ENCODE measurements around the gene PCDH12.

Gene PCDH12

DNA sequence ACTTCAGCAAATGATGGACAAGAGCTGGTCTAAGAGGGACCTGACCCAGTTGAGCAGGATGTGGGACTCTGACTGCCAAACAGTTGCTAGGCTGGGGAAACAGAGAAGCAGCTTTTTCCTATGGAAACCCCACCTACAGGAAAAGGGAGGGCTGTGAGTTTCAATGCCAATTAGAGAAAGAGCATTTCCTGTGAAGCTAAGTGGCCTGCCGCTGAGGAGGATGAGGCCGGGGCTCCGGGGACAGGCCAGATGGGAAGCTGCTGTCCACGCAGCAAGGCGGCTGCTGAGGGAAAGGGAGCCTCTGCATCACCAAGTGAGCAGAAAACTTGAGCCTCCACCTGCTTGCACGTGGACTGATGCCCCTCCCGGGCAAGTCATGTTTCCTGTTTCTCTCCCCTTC lies at the start of gene PCDH12:
Gene PCDH12 (minus strand): TSS at position 90 of the 400 bp plus-strand sequence. CDS start 351 bp downstream, outside the sequence.
- DNase-seq (ENCODE audit: insufficient read length, low spot score) (no peak), FAIRE-seq (no peak)
- TF ChIP-seq, protein P1, sequence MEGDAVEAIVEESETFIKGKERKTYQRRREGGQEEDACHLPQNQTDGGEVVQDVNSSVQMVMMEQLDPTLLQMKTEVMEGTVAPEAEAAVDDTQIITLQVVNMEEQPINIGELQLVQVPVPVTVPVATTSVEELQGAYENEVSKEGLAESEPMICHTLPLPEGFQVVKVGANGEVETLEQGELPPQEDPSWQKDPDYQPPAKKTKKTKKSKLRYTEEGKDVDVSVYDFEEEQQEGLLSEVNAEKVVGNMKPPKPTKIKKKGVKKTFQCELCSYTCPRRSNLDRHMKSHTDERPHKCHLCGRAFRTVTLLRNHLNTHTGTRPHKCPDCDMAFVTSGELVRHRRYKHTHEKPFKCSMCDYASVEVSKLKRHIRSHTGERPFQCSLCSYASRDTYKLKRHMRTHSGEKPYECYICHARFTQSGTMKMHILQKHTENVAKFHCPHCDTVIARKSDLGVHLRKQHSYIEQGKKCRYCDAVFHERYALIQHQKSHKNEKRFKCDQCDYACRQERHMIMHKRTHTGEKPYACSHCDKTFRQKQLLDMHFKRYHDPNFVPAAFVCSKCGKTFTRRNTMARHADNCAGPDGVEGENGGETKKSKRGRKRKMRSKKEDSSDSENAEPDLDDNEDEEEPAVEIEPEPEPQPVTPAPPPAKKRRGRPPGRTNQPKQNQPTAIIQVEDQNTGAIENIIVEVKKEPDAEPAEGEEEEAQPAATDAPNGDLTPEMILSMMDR (IDR thresholded peaks at IDR 0.05; ENCODE audit: insufficient read depth, missing control alignments): no peak

DNA sequence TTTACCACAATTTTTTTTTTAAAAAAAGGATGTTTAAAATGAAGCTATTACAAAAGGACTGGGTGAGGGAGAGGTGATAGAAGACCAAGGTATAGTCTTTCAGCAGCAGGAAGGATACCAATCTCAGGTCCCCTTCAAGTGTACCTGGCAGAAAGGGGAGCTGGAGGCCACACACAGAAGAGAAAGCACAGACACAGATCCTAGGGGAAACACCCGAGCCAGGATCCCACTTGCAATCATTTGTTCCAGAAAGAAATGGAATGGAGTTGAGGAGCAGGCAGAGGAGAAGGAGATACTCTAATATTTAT lies 49.2 kb upstream of the PCDH12 start:
- DNase-seq (ENCODE audit: insufficient read length, low spot score): no peak
- no peak for FAIRE-seq
- TF ChIP-seq, protein P1 (IDR thresholded peaks at IDR 0.05; ENCODE audit: insufficient read depth, missing control alignments): no peak

DNA sequence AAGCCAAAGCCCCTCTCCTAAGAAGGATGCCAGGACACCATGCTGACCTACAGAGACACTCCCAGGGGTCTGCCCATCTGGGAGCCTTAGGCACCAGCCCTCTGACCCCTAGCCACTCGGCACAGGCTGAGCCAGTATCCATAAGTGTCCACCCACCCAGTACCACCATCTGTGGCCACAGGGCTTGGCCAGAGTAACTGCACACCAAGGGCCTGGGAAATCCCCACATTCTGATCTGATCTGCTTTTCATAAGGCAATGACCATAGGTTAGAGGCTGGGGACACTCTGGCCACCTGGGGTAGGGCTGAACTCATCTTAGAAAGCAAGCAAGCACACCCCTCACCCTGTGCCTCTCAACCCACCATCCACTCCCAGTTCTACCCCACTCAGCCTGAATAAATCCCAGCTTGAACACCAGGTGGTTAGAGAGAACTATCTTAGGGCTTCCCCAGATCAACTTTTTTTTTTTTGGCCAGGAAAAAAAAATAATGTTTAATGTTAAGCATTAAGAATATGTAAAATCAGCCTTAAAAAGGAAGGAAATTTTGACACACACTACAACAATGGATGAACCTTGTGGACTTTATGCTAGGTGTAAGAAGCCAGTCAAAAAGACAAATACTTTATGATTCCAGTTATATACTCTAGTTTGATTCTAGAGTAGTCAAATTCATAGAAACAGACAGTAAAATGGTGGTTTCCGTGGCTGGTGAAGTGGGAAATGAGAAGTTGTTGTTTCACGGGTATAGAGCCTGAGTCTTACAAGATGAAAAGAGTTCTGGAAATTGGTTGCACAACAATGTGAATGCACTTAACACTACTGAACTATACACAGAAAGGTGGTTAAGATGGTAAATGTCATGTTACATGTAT lies 48.6 kb upstream of the PCDH12 start:
- DNase-seq (ENCODE audit: insufficient read length, low spot score): no peak
- TF ChIP-seq, protein P1 (IDR thresholded peaks at IDR 0.05; ENCODE audit: insufficient read depth, missing control alignments): no peak
- no peak for FAIRE-seq

DNA sequence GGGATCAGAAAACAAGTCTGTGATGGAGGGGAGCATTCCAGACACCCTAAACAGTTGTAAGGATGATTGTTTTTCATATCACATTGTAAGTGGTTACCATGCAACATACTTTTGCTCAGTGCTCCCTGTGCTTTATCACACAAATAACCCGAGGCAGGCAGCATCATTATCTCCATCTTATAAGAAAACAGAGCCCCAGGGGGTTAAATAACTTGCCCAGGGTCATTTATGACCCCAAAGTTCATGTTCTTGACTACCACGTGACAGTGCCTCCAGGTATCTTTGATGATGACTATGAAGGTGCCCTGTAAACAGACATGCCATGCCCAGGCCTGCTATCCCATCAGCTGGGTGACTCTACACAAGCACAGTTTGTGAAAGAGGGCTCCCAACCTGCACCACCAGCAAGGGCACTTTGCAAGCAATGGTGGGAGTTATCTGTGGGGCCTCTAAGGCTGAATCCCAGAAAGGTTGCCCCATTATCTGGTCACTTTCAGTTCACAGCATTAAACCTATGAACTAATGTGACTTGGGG lies 45.3 kb upstream of the PCDH12 start:
- no peak for FAIRE-seq
- no peak for DNase-seq (ENCODE audit: insufficient read length, low spot score)

GRCh38 chr5:142000704-142001484 lies 42.9 kb upstream of the PCDH12 start:
- TF ChIP-seq, protein P1 (IDR thresholded peaks at IDR 0.05; ENCODE audit: insufficient read depth, missing control alignments): peak; percentile 17
- FAIRE-seq (no peak), DNase-seq (ENCODE audit: insufficient read length, low spot score) (no peak)

More for the DNA sequence above, 45.3 kb upstream of the PCDH12 start:
- TF ChIP-seq, protein P1 (IDR thresholded peaks at IDR 0.05; ENCODE audit: insufficient read depth, missing control alignments): no peak

DNA sequence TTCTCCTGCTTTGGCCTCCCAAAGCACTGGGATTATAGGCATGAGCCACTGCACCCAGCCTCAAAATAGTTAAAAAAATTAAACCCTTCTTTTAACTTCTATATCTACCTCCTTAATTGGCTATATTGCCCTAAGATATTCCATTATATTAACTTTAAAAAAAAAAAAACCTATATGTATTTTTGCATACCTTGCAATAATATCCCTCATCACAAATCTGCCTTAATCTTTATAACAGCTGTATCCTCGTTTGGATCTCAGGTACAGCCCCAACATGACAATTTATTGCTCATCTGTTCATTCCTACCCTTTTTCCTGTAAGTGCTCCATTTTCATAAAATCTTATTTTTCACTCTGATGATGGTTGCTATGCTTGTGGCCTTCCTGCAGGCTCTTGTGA lies 42.2 kb upstream of the PCDH12 start:
- FAIRE-seq (no peak), DNase-seq (ENCODE audit: insufficient read length, low spot score) (no peak)
- TF ChIP-seq, protein P1 (IDR thresholded peaks at IDR 0.05; ENCODE audit: insufficient read depth, missing control alignments): no peak

All from D721Med (cell line).